ENCODE measurements around the gene CERS5. TPM values are rescaled to one million over a fixed set of nuclear protein-coding genes. Genes with fewer than 3 reads are reported as not detected.
"Not testable (repeated sequence)": the region's sequence is repeated elsewhere in the genome, so short reads cannot be mapped to it uniquely, and the experiment has no call there.

The CERS5 gene
- total and polyA plus RNA-seq, 12 donors = 8.3 to 51.7 (median 11.8) TPM

- H3K9me3 ChIP-seq = no peaks in the 10 kb centered on the region
- no peak overlapping the region for H3K4me3 ChIP-seq
- intact Hi-C loops (cut with DNase I) = no loop called here
- WGBS, 2 donors = 65 to 68% methylated on average over 3 of the region's 3 CpGs
- TF ChIP-seq, protein P1, sequence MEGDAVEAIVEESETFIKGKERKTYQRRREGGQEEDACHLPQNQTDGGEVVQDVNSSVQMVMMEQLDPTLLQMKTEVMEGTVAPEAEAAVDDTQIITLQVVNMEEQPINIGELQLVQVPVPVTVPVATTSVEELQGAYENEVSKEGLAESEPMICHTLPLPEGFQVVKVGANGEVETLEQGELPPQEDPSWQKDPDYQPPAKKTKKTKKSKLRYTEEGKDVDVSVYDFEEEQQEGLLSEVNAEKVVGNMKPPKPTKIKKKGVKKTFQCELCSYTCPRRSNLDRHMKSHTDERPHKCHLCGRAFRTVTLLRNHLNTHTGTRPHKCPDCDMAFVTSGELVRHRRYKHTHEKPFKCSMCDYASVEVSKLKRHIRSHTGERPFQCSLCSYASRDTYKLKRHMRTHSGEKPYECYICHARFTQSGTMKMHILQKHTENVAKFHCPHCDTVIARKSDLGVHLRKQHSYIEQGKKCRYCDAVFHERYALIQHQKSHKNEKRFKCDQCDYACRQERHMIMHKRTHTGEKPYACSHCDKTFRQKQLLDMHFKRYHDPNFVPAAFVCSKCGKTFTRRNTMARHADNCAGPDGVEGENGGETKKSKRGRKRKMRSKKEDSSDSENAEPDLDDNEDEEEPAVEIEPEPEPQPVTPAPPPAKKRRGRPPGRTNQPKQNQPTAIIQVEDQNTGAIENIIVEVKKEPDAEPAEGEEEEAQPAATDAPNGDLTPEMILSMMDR (IDR thresholded peaks at IDR 0.05) = no peak
- H3K27me3 ChIP-seq = no peaks in the 10 kb centered on the region
- DNase-seq (no peak), ATAC-seq (no peak)
- peaks cover 0 to 16% (median 0%) of the 10 kb centered on the region in 9 donors for H3K36me3 ChIP-seq
- H3K27ac ChIP-seq = no peak overlapping the region
- H3K4me1 ChIP-seq = peaks cover 3 to 32% (median 14%) of the 10 kb centered on the region in 9 donors
Observed at GRCh38 chr12:50149311-50149710, 17.9 kb downstream of the CERS5 start.

DNA sequence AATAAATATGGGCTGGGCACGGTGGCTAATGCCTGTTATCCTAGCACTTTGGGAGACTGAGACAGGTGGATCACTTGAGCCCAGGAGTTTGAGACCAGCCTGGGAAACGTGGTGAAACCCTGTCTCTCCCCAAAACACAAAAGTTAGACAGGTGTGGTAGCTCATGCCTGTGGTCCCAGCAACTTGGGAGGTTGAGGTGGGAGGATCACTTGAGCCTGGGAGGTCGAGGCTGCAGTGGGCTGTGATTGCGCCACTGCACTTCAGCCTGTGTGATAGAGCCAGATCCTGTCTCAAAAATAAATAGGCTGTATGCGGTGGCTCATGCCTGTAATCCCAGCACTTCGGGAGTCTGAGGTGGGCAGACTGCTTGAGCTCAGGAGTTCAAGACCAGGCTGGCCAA, 19.2 kb downstream of the CERS5 start:
- 89 to 90% methylated on average over 6 of the region's 6 CpGs for WGBS, 2 donors
- ATAC-seq; H3K9me3 ChIP-seq; intact Hi-C loops (cut with DNase I); H3K27ac ChIP-seq; H3K27me3 ChIP-seq; H3K4me3 ChIP-seq; DNase-seq: not testable (repeated sequence)
- Histone ChIP-seq H3K4me1 (peaks cover 3 to 34% (median 14%) of the 10 kb centered on the region in 9 donors), H3K36me3 (peaks cover 0 to 16% (median 0%) of the 10 kb centered on the region in 9 donors)

DNA sequence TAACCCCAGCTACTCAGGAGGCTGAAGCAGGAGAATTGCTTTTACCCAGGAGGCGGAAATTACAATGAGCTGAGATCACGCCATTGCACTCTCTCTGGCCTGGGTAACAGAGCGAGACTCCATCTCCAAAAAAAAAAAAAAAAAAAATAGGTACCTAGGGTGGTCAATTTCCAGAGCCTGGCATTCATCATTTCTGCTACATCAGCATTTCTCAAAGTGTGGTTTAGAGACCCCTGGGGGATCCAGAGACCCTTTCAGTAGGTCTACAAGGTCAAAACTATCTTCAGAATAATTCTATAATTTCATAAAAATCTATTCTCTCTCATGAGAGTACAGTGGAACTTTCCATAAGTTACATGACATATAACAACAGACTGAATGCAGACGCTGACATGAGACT, 19.9 kb downstream of the CERS5 start:
- WGBS, 2 donors = 95 to 98% methylated on average over 4 of the region's 4 CpGs
- Histone ChIP-seq H3K9me3 (no peaks in the 10 kb centered on the region), H3K27me3 (no peaks in the 10 kb centered on the region), H3K4me1 (peaks cover 3 to 40% (median 14%) of the 10 kb centered on the region in 9 donors), H3K4me3 (no peak overlapping the region), H3K27ac (no peak overlapping the region), H3K36me3 (peaks cover 0 to 24% (median 0%) of the 10 kb centered on the region in 9 donors)
- DNase-seq (no peak), ATAC-seq (no peak)
- intact Hi-C loops (cut with DNase I) = no loop called here
- TF ChIP-seq, protein P1 (IDR thresholded peaks at IDR 0.05) = no peak

GRCh38 chr12:50145439-50145838, 21.7 kb downstream of the CERS5 start:
- no peaks in the 10 kb centered on the region for H3K27me3 ChIP-seq
- ATAC-seq = peak in 2 of 8 donors; percentile 61 to 71
- intact Hi-C loops (cut with DNase I) = no loop called here

GRCh38 chr12:50142993-50143392, 24.2 kb downstream of the CERS5 start:
- Histone ChIP-seq H3K27me3 (no peaks in the 10 kb centered on the region), H3K4me3 (no peak overlapping the region), H3K4me1 (peaks cover 0 to 23% (median 5%) of the 10 kb centered on the region in 9 donors), H3K36me3 (peaks cover 0 to 66% (median 7%) of the 10 kb centered on the region in 9 donors), H3K9me3 (no peaks in the 10 kb centered on the region), H3K27ac (no peak overlapping the region)
- ATAC-seq (no peak), DNase-seq (no peak)
- TF ChIP-seq, protein P1 (IDR thresholded peaks at IDR 0.05) = no peak
- intact Hi-C loops (cut with DNase I) = no loop called here
- 78 to 80% methylated on average over 8 of the region's 8 CpGs for WGBS, 2 donors

More at GRCh38 chr12:50145439-50145838, 21.7 kb downstream of the CERS5 start:
- TF ChIP-seq, protein P1 (IDR thresholded peaks at IDR 0.05) = no peak
- Histone ChIP-seq H3K36me3 (peaks cover 0 to 42% (median 7%) of the 10 kb centered on the region in 9 donors), H3K27ac (peak overlapping the region in 3 of 10 donors; percentile 22 to 59 (median 30)), H3K9me3 (no peaks in the 10 kb centered on the region), H3K4me3 (no peak overlapping the region), H3K4me1 (peaks cover 3 to 30% (median 9%) of the 10 kb centered on the region in 9 donors)
- DNase-seq = no peak
- WGBS, 2 donors = 37 to 40% methylated on average over 2 of the region's 2 CpGs

Measured in heart right ventricle (tissue), 16 donors.